SK-N-MC (cell line): ENCODE data around the gene FSTL4.

Experiments used
- DNase-seq: peaks from one replicate; pipeline ENCODE4 v3.0.0-alpha.2; 2011; ENCODE audit warnings: low read depth, low spot score
- H3K27ac ChIP-seq: fragments of 200-600 bp; sonication (generic); 2 replicates; pipeline ENCODE4 v1.5.1; 2016; ENCODE audit warnings: mixed run types
- H3K36me3 ChIP-seq: fragments of 200-600 bp; sonication (generic); 2 replicates; pipeline ENCODE4 v1.6.1; 2017; ENCODE audit warnings: antibody characterized with exemption, low read length, mixed read lengths; ENCODE audit not compliant: insufficient read depth
- H3K4me3 ChIP-seq: fragments of 200-600 bp; sonication (generic); 2 replicates; pipeline ENCODE4 v1.5.1; 2016
- H3K9ac ChIP-seq: fragments of 200-600 bp; sonication (generic); 2 replicates; pipeline ENCODE4 v1.8.0; 2017; ENCODE audit warnings: mixed run types, mixed read lengths; ENCODE audit not compliant: insufficient read length
- H3K9me3 ChIP-seq: fragments of 200-600 bp; sonication (generic); 2 replicates; pipeline ENCODE4 v1.6.1; 2017; ENCODE audit warnings: low read depth, mild to moderate bottlenecking, antibody characterized with exemption, low read length, moderate library complexity, mixed read lengths
- EZH2 ChIP-seq: fragments of 200-600 bp; sonication (generic); IDR thresholded peaks from one replicate; pipeline ENCODE4 v1.6.1; 2017; ENCODE audit warnings: antibody characterized with exemption
- FOXP2 ChIP-seq: optimal IDR thresholded peaks from 2 replicates; pipeline ENCODE3; 2011; ENCODE audit warnings: mild to moderate bottlenecking, moderate library complexity; ENCODE audit not compliant: insufficient read depth; ENCODE audit errors: extremely low read length, control extremely low read depth
- POLR2AphosphoS5 ChIP-seq: IDR thresholded peaks from 2 replicates; pipeline ENCODE4 v1.6.1; 2012; ENCODE audit warnings: mild to moderate bottlenecking, low read depth, low read length, borderline replicate concordance

Gene FSTL4

GRCh38 chr5:133347039-133347438 is 265.3 kb downstream of the FSTL4 start:
- Histone ChIP-seq H3K9me3 (no peaks in the 10 kb centered on the region), H3K27ac (no peak overlapping the region), H3K4me3 (no peak overlapping the region), H3K9ac (no peak overlapping the region), H3K36me3 (no peaks in the 10 kb centered on the region)
- no peak for DNase-seq
- TF ChIP-seq FOXP2 (no peak), POLR2AphosphoS5 (no peak), EZH2 (no peak)

GRCh38 chr5:133344266-133344665 is 268.1 kb downstream of the FSTL4 start:
- no peak overlapping the region for H3K4me3 ChIP-seq
- TF ChIP-seq EZH2 (no peak), POLR2AphosphoS5 (no peak), FOXP2 (no peak)
- H3K9ac ChIP-seq = no peak overlapping the region
- H3K27ac ChIP-seq = no peak overlapping the region
- H3K36me3 ChIP-seq = no peaks in the 10 kb centered on the region
- DNase-seq = no peak
- H3K9me3 ChIP-seq = no peaks in the 10 kb centered on the region

- no peak for DNase-seq
- Histone ChIP-seq H3K9ac (no peak overlapping the region), H3K27ac (no peak overlapping the region), H3K9me3 (no peaks in the 10 kb centered on the region), H3K36me3 (no peaks in the 10 kb centered on the region), H3K4me3 (no peak overlapping the region)
- TF ChIP-seq FOXP2 (no peak), POLR2AphosphoS5 (no peak), EZH2 (no peak)
These were observed 269.1 kb downstream of the FSTL4 start for GRCh38 chr5:133343196-133343595.

GRCh38 chr5:133341915-133342710 is 270.2 kb downstream of the FSTL4 start:
- H3K4me3 ChIP-seq = no peak overlapping the region
- H3K9me3 ChIP-seq = no peaks in the 10 kb centered on the region
- H3K36me3 ChIP-seq = no peaks in the 10 kb centered on the region
- TF ChIP-seq EZH2 (no peak), POLR2AphosphoS5 (no peak), FOXP2 (no peak)
- H3K27ac ChIP-seq = no peak overlapping the region
- no peak overlapping the region for H3K9ac ChIP-seq
- DNase-seq = no peak

- no peaks in the 10 kb centered on the region for H3K9me3 ChIP-seq
- no peak for DNase-seq
- H3K9ac ChIP-seq = no peak overlapping the region
- H3K27ac ChIP-seq = no peak overlapping the region
- no peak overlapping the region for H3K4me3 ChIP-seq
- H3K36me3 ChIP-seq = no peaks in the 10 kb centered on the region
- TF ChIP-seq POLR2AphosphoS5 = no peak
- TF ChIP-seq EZH2 = no peak
- no peak for TF ChIP-seq FOXP2
These were observed 271.0 kb downstream of the FSTL4 start for GRCh38 chr5:133341296-133341695.

- H3K36me3 ChIP-seq = no peaks in the 10 kb centered on the region
- no peaks in the 10 kb centered on the region for H3K9me3 ChIP-seq
- no peak overlapping the region for H3K27ac ChIP-seq
- H3K9ac ChIP-seq = no peak overlapping the region
- TF ChIP-seq FOXP2 (no peak), POLR2AphosphoS5 (no peak), EZH2 (no peak)
- DNase-seq = no peak
- no peak overlapping the region for H3K4me3 ChIP-seq
These were observed 271.5 kb downstream of the FSTL4 start for GRCh38 chr5:133340822-133341221.

GRCh38 chr5:133340002-133340755 is 272.2 kb downstream of the FSTL4 start:
- Histone ChIP-seq H3K9ac (no peak overlapping the region), H3K4me3 (no peak overlapping the region), H3K36me3 (no peaks in the 10 kb centered on the region), H3K27ac (no peak overlapping the region), H3K9me3 (no peaks in the 10 kb centered on the region)
- TF ChIP-seq POLR2AphosphoS5 = no peak
- no peak for TF ChIP-seq EZH2
- TF ChIP-seq FOXP2 = no peak
- DNase-seq = no peak

- no peaks in the 10 kb centered on the region for H3K36me3 ChIP-seq
- TF ChIP-seq FOXP2 = no peak
- no peak for TF ChIP-seq EZH2
- no peak for TF ChIP-seq POLR2AphosphoS5
- DNase-seq = no peak
- H3K27ac ChIP-seq = no peak overlapping the region
- no peaks in the 10 kb centered on the region for H3K9me3 ChIP-seq
- no peak overlapping the region for H3K4me3 ChIP-seq
- no peak overlapping the region for H3K9ac ChIP-seq
These were observed 273.6 kb downstream of the FSTL4 start for GRCh38 chr5:133338504-133339355.
